Skeletal muscle satellite cell (primary cell): Measurements from ENCODE around the gene DHX29.
"Not testable (repeated sequence)": the region's sequence is repeated elsewhere in the genome, so short reads cannot be mapped to it uniquely, and the experiment has no call there.

Experiments
- H3K27me3 ChIP-seq: 2 replicates; pipeline ENCODE4 v1.7.0; 2013; ENCODE audit warnings: low read length; ENCODE audit not compliant: control insufficient read depth, insufficient read depth
- H3K36me3 ChIP-seq: 2 replicates; pipeline ENCODE4 v1.7.0; 2013; ENCODE audit warnings: mild to moderate bottlenecking, control low read depth, low read length; ENCODE audit not compliant: insufficient read depth
- H3K4me1 ChIP-seq: 2 replicates; pipeline ENCODE4 v1.7.0; 2013; ENCODE audit warnings: low read length; ENCODE audit not compliant: control insufficient read depth, insufficient read depth
- H3K4me2 ChIP-seq: 2 replicates; pipeline ENCODE4 v1.7.0; 2013; ENCODE audit warnings: mild to moderate bottlenecking, low read length
- H3K4me3 ChIP-seq: 2 replicates; pipeline ENCODE4 v1.7.0; 2013; ENCODE audit warnings: low read length
- H3K9ac ChIP-seq: 2 replicates; pipeline ENCODE4 v1.7.0; 2013; ENCODE audit warnings: mild to moderate bottlenecking, low read depth, low read length, moderate library complexity
- H3K9me3 ChIP-seq: replicated peaks from 2 replicates; pipeline ENCODE4 v1.7.0; 2013; ENCODE audit warnings: mild to moderate bottlenecking, control low read depth, low read length

The DHX29 gene

GRCh38 chr5:55333017-55333416 is 25.5 kb upstream of the DHX29 start:
- Histone ChIP-seq H3K27me3 (no peaks in the 10 kb centered on the region), H3K4me1 (no peaks in the 10 kb centered on the region), H3K36me3 (peaks cover 17% of the 10 kb centered on the region), H3K4me2 (no peak overlapping the region), H3K9me3 (no peaks in the 10 kb centered on the region), H3K4me3 (no peak overlapping the region), H3K9ac (no peak overlapping the region)

GRCh38 chr5:55331321-55331720 is 23.8 kb upstream of the DHX29 start:
- no peak overlapping the region for H3K9ac ChIP-seq
- H3K9me3 ChIP-seq: no peaks in the 10 kb centered on the region
- H3K4me3 ChIP-seq: no peak overlapping the region
- no peak overlapping the region for H3K4me2 ChIP-seq
- H3K36me3 ChIP-seq: peaks cover 24% of the 10 kb centered on the region
- no peaks in the 10 kb centered on the region for H3K4me1 ChIP-seq
- no peaks in the 10 kb centered on the region for H3K27me3 ChIP-seq

DNA sequence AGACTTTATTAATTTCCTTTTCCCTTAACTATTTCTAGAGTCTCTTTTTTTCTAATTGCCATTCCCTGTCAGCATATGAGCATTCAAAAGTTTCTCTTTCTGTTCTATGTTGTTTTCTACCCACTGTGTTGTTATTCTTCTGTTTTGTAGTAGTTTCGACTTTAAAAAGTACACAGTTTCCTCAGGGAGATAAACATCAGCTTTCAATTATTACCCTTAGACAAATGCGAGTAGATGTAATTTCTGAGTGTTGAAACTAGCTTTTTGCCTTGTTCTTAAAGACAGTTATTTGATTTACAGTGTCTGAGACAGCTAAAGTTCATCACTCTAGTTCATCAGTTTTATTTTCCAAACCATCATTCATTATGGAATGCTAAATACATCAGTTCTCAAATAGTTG is 19.8 kb upstream of the DHX29 start:
- Histone ChIP-seq H3K4me2 (no peak overlapping the region), H3K4me3 (no peak overlapping the region), H3K36me3 (peaks cover 17% of the 10 kb centered on the region), H3K9ac (no peak overlapping the region), H3K4me1 (no peaks in the 10 kb centered on the region), H3K9me3 (no peaks in the 10 kb centered on the region), H3K27me3 (no peaks in the 10 kb centered on the region)

DNA sequence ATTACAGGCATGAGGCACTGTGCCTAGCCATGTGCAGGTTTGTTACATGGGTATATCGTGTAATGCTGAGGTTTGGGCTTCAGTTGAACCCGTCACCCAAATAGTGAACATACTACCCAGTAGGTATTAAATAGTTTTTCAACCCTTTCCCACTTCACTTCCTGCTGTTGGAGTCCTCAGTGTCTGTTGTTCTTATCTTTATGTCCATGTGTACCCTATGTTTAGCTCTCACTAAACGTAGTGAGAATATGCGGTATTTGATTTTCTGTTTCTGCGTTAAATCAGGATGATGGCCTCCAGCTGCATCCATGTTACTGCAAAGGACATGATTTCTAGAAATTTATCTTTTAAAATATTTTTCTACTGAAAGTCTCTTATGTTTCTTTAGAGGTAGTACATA is 18.1 kb upstream of the DHX29 start:
- peaks cover 2% of the 10 kb centered on the region for H3K4me1 ChIP-seq
- no peak overlapping the region for H3K9ac ChIP-seq
- peaks cover 14% of the 10 kb centered on the region for H3K36me3 ChIP-seq

DNA sequence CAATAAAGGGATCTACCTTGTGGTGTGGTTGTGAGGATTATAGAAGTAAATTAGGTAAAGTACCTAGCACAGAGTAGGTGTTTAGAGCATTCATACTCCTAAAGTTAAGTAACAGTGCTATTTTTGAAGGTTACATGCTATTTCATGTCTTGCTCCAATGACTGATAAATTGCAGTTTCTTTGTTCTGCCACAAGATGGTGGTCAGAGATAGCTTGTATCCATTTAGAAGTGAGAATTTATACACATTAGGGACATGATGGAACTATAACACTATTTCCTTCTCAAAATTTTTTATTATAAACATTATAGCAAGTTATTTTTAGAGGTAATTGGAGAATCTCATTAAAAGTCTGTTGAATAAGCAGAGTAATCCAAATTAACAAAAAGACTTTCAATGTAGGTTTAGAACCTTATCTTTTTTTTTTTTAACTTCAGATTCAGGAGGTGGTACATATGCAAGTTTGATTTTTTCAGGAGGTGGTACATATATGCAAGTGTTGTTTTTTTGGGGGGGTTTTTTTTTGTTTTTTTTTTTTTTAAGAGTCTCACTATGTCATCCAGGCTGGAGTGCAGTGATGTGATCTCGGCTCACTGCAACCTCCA is 17.4 kb upstream of the DHX29 start:
- peaks cover 14% of the 10 kb centered on the region for H3K36me3 ChIP-seq

More for the DNA sequence above, 18.1 kb upstream of the DHX29 start:
- no peak overlapping the region for H3K4me2 ChIP-seq
- no peaks in the 10 kb centered on the region for H3K9me3 ChIP-seq
- no peaks in the 10 kb centered on the region for H3K27me3 ChIP-seq
- no peak overlapping the region for H3K4me3 ChIP-seq

GRCh38 chr5:55324006-55324405 is 16.5 kb upstream of the DHX29 start:
- Histone ChIP-seq H3K9me3 (no peaks in the 10 kb centered on the region), H3K9ac (no peak overlapping the region), H3K27me3 (no peaks in the 10 kb centered on the region), H3K4me2 (no peak overlapping the region), H3K36me3 (peaks cover 14% of the 10 kb centered on the region), H3K4me3 (no peak overlapping the region), H3K4me1 (peaks cover 12% of the 10 kb centered on the region)

More for the DNA sequence above, 17.4 kb upstream of the DHX29 start:
- Histone ChIP-seq H3K9me3 (no peaks in the 10 kb centered on the region), H3K27me3 (no peaks in the 10 kb centered on the region), H3K4me1 (peaks cover 9% of the 10 kb centered on the region), H3K9ac (no peak overlapping the region), H3K4me3 (no peak overlapping the region), H3K4me2 (no peak overlapping the region)

- Histone ChIP-seq H3K36me3 (peaks cover 5% of the 10 kb centered on the region), H3K4me3 (no peak overlapping the region), H3K4me1 (peaks cover 12% of the 10 kb centered on the region), H3K9ac (no peak overlapping the region), H3K9me3 (no peaks in the 10 kb centered on the region), H3K4me2 (peak overlapping the region; percentile 3), H3K27me3 (no peaks in the 10 kb centered on the region)
Measured at GRCh38 chr5:55320571-55320970, 13.1 kb upstream of the DHX29 start.

DNA sequence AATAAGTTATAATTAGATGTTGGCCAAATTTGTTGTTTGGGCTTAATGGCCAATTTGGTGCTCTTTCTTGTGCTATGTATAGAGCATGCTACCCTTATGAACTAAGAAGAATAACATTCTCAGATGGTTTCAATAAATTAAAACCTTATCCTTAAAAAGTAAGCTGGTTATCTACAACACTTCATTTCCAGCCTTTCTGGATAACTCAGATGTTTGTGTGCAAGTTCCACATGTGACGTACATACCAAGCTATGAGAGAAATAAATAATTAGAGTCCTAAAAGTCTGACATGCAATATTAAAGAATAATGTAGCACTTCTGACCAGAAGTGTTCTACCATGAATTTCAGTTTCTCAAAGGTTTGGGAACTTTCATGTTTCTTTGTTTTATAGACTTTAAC is 12.0 kb upstream of the DHX29 start:
- Histone ChIP-seq H3K4me1 (peaks cover 12% of the 10 kb centered on the region), H3K27me3 (no peaks in the 10 kb centered on the region), H3K4me2 (no peak overlapping the region)

DNA sequence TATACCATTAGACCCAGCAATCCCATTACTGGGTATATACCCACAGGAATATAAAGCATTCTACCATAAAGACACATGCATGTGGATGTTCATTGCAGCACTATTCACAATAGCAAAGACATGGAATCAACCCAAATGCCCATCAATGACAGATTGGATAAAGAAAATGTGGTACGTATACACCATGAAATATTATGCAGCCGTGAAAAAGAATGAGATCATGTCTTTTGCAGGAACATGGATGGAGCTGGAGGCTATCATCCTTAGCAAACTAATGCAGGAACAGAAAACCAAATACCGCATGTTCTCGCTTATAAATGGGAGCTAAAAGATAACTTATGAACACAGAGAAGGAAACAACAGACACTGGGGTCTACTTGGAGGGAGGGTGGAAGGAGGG is 10.7 kb upstream of the DHX29 start:
- H3K9ac ChIP-seq, H3K36me3 ChIP-seq, H3K27me3 ChIP-seq, H3K4me3 ChIP-seq, H3K9me3 ChIP-seq, H3K4me2 ChIP-seq: not testable (repeated sequence)
- peaks cover 12% of the 10 kb centered on the region for H3K4me1 ChIP-seq

More for the DNA sequence above, 12.0 kb upstream of the DHX29 start:
- Histone ChIP-seq H3K36me3 (peaks cover 3% of the 10 kb centered on the region), H3K9ac (no peak overlapping the region), H3K4me3 (no peak overlapping the region), H3K9me3 (no peaks in the 10 kb centered on the region)

DNA sequence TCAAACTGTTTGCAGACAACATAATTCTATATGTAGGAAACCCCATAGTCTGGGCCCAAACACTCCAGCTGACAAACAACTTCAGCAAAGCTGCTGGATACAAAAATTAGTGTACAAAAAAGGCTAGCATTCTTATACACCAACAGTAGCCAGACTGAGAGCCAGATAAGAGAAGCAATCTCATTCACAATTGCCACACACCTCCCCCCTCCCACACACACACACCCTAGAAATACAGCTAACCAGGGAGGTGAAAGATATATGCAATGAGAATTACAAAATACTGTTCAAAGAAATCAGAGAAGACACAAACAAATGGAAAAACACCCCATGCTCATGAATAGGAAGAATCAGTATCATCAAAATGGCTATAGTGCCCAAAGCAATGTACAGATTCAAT is 9.3 kb upstream of the DHX29 start:
- H3K9me3 ChIP-seq: no peaks in the 10 kb centered on the region
- no peak overlapping the region for H3K4me2 ChIP-seq
- H3K4me3 ChIP-seq: no peak overlapping the region

GRCh38 chr5:55316289-55316688 is 8.8 kb upstream of the DHX29 start:
- Histone ChIP-seq H3K4me1 (peaks cover 12% of the 10 kb centered on the region), H3K4me3 (no peak overlapping the region), H3K27me3 (no peaks in the 10 kb centered on the region), H3K9me3 (no peaks in the 10 kb centered on the region), H3K4me2 (no peak overlapping the region), H3K9ac (no peak overlapping the region), H3K36me3 (no peaks in the 10 kb centered on the region)

More for the DNA sequence above, 9.3 kb upstream of the DHX29 start:
- Histone ChIP-seq H3K27me3 (no peaks in the 10 kb centered on the region), H3K4me1 (peaks cover 12% of the 10 kb centered on the region), H3K36me3 (no peaks in the 10 kb centered on the region), H3K9ac (no peak overlapping the region)

DNA sequence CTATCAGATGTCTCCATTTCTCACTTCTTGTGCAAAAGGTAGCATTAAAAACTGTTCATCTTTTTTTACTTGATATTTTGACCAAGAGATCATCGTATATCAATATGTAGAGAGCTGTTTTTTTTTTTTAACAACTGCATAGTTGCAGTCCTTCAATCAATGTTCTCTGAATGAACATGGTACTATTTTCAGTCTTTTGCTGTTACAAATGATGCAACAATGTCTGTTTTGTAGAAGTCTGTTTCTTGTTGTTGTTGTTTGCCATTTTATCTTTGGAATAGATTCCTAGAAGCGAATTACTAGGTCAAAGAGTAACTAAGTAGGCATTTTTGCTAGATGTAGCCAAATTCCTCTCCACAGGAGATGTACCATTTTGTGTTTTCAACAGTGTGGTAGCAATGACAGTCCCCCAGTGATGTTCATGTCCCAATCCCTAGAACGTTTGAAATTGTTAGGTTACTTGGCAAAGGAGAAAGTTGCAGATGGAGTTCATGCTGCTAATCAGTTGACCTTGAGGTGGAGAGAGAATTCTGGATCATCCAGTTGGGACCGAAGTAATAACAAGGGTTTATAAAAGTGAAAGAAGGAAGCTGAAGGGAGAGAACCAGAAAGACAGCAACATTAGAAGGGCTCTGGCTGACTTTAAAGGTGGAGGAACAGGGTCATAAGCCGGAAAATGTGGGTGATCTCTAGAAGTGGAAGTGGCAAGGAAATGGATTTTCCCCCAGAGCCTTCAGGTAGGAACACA is 6.5 kb upstream of the DHX29 start:
- no peak overlapping the region for H3K9ac ChIP-seq
- H3K9me3 ChIP-seq: no peaks in the 10 kb centered on the region
- no peaks in the 10 kb centered on the region for H3K27me3 ChIP-seq
- H3K36me3 ChIP-seq: peaks cover 3% of the 10 kb centered on the region
- H3K4me3 ChIP-seq: no peak overlapping the region
- no peak overlapping the region for H3K4me2 ChIP-seq
- H3K4me1 ChIP-seq: peaks cover 8% of the 10 kb centered on the region
